GM12872 (cell line): ENCODE measurements around the gene GNAZ.

Experiments
- TF ChIP-seq, protein P1 (sequence below): IDR thresholded peaks from 3 replicates; pipeline ENCODE4 v1.5.1; 2011; ENCODE audit warnings: low read depth, mild to moderate bottlenecking, low read length, moderate library complexity; ENCODE audit not compliant: insufficient read depth

GNAZ gene

DNA sequence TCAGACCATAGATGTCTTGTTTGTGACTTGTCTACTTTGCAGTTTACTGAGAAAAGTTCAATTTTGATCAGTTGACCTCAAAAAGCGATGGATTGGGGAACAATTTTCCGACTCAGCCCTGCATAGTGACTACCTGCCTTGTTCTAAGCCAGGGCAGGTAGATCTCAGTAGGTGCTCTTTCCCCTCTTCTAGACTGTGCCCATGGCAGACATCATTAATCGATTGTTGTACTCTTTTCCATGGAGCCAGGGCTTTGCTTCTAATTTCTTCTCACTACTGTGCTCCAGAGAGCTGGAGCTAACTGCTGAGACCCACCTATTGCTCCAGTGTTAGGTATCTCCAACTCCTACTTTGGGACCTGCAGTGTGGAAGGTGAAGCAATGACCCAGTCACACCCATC is 84.8 kb downstream of the GNAZ start:
- TF ChIP-seq, protein P1, sequence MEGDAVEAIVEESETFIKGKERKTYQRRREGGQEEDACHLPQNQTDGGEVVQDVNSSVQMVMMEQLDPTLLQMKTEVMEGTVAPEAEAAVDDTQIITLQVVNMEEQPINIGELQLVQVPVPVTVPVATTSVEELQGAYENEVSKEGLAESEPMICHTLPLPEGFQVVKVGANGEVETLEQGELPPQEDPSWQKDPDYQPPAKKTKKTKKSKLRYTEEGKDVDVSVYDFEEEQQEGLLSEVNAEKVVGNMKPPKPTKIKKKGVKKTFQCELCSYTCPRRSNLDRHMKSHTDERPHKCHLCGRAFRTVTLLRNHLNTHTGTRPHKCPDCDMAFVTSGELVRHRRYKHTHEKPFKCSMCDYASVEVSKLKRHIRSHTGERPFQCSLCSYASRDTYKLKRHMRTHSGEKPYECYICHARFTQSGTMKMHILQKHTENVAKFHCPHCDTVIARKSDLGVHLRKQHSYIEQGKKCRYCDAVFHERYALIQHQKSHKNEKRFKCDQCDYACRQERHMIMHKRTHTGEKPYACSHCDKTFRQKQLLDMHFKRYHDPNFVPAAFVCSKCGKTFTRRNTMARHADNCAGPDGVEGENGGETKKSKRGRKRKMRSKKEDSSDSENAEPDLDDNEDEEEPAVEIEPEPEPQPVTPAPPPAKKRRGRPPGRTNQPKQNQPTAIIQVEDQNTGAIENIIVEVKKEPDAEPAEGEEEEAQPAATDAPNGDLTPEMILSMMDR = no peak

- TF ChIP-seq, protein P1 = no peak
Observed at GRCh38 chr22:23155831-23156230, 85.5 kb downstream of the GNAZ start.

GRCh38 chr22:23156286-23156685 is 86.0 kb downstream of the GNAZ start:
- TF ChIP-seq, protein P1 = no peak

DNA sequence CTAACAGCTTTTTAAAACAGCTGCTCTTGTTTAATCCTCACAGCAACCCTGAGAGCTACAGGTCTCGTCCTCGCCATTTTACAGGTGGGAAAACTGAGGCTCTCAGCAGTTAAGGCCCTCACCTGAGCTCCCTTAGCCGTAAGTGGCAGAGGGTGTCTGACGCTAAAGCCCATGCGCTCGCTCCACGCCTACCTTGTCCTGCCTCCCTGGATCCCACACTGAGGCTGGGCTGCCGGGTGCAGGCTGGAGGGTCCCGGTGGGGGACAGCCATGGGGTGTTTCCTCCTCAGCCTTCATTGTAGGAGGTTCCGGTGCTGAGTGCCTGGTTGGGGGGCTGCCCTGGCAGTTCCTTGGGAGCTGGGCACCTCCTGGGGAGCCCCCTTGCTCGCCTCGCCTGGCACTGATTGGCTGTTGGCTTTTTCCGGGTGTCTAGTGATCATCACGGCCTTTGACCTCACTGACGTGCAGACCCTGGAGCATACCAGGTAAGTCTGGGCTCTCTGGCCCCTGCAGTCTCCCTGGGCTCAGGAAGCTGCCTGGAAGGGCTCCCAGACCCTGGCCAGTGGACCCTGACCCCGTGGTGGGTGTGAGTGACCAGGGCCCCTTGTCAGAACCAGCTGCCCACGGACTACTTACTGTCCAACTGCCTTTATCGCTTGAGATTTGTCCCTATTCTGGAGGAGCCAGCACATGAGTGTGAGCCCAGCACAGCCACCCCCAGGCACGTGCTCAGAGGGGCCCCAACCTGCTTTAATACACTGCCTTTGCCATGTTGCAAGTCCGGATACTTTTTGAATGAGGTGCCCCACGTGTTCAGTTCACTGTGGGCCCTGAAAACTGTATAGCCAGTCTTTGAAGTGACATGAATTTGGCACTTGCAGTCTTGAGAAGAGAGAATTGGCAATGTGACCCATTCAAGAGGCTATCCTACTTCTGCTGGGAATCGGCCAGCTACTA is 87.5 kb downstream of the GNAZ start:
- TF ChIP-seq, protein P1 = no peak

DNA sequence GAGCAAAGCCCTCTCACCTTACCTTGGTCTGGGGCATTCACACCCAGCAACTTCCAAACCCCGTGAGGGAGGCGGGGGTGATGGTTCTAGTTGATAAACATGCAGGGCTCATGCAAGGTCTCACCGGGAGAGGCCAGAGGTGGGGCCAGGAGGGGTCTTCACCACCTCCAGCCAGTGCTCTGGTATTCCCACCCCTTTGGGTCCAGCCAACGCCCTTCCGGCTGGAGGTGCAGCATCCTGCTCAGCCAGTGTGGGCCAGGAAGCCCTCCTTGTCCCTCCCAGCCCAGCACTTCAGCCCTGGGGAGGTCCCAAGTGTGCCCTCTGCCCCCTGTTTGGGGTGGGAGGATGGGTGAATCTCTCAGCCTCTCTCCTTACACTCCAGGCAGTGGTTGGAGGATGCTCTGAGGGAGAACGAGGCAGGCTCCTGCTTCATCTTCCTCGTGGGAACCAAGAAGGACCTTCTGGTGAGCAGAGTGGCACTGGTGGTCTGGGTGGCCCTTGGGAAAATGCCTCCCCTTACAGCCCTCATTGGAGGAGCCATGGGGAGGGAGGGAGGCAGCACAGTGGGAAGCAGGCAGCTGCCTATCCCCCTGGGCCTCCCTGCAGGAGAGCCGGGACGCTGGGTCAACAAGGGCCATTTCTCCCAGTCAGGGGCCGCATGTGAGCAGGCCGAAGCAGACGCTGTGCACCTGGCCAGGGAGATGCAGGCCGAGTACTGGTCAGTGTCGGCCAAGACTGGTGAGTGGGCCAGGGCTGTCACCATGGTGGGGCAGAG is 88.4 kb downstream of the GNAZ start:
- TF ChIP-seq, protein P1 = no peak

DNA sequence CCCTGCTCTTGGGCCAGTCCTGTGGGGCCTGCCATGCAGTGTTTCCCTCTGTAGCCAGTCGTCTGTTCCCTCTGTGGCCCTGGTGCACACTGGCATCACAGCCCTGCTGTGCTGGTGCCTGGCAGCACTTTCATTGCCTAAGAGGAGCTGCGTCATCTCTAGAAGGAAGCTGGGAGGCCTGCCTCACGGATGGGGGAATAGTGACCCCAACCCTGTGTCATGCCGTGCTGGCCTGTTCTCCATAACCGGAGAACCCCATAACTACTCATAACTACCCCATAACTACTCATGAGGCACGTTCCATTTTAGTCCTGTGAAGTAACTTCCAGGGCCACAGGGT is 88.9 kb downstream of the GNAZ start:
- TF ChIP-seq, protein P1 = no peak

GRCh38 chr22:23161029-23161428 is 90.7 kb downstream of the GNAZ start:
- TF ChIP-seq, protein P1 = no peak
